NT2/D1 (cell line): ENCODE data around the gene PSMD12.

Experiments used
- SUZ12 ChIP-seq: IDR thresholded peaks from 2 replicates; pipeline ENCODE4 v1.6.1; 2011; ENCODE audit not compliant: insufficient read length, insufficient read depth; ENCODE audit errors: extremely low read depth
- YY1 ChIP-seq: IDR thresholded peaks from 2 replicates; pipeline ENCODE4 v1.6.1; 2011; ENCODE audit not compliant: insufficient read length, insufficient read depth
- ZNF274 ChIP-seq: IDR thresholded peaks from 2 replicates; pipeline ENCODE4 v1.6.1; 2011; ENCODE audit warnings: mild to moderate bottlenecking, low read depth, low read length

DNA sequence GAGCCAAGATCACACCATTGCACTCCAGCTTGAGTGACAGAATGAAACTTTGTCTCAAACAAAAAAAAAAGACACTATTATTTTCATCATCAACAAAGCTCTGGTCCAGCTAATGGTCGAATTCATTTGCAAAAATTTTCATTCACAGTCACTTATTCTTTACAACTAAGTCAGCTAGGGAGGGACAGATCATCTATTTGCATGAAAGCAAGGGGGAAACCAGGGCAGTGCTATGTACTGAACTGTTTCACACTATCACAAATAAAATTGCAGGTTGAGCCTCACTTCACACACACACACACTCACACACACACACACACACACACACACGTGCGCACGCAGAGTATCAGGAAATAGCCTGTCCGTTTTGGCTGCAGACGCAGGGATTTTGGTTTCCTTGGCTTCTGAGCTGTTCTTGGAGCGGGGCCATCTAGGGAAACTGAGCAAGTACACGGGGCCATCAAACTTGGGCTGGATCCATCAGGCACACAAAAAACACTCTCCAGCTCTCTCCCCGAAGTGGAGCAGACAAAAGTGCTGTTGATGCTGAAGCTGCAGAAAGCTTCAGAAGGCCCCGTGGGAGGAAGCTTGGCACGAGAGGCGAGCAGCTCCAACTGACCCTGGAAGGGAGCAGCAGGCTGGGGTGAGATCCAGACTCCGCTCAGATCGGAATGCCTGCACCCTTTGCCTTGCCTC is 77.0 kb downstream of the PSMD12 start:
- TF ChIP-seq ZNF274 (no peak), SUZ12 (no peak), YY1 (no peak)
